GM13977 (cell line): ENCODE data around the gene NINJ2.

Experiments
- DNase-seq: peaks from one replicate; pipeline ENCODE4 v3.0.0; 2012; ENCODE audit warnings: low spot score
- in situ Hi-C: fragments of 300-500 bp; cut with MboI; formaldehyde crosslinking; loops from one replicate; pipeline ENCODE4 v1.12.0; 2022; ENCODE audit warnings: low sequenced_read_pairs, low pct_unique_long_range_greater_than_20kb, mixed read lengths, inconsistent platforms; ENCODE audit not compliant: unreplicated experiment
- TF ChIP-seq, protein P1 (sequence below): IDR thresholded peaks from 2 replicates; pipeline ENCODE4 v1.5.1; 2012; ENCODE audit warnings: mild to moderate bottlenecking, control low read depth; ENCODE audit not compliant: insufficient read depth; ENCODE audit errors: extremely low read depth, missing control alignments

The NINJ2 gene

DNA sequence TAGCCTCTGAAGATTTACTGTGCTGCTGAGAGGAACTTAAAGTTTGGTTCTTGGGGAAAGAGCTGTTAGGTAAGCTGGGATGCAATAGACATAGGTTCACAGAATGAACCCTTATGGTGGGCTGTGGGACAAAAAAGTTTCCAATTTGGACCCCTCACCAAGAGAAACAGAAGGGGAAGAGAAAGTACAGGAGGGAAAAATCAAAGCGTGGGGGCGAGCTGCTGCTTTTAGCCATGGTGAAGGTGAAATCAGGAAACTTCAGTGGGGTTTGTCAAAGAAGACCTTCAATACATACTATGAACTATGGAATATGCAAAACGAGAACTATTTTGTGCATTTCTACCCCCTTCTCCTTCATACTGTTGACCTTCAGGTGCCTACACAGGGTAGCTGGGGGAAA is 10.6 kb upstream of the NINJ2 start:
- in situ Hi-C loops: no loop called here
- DNase-seq: no peak
- TF ChIP-seq, protein P1, sequence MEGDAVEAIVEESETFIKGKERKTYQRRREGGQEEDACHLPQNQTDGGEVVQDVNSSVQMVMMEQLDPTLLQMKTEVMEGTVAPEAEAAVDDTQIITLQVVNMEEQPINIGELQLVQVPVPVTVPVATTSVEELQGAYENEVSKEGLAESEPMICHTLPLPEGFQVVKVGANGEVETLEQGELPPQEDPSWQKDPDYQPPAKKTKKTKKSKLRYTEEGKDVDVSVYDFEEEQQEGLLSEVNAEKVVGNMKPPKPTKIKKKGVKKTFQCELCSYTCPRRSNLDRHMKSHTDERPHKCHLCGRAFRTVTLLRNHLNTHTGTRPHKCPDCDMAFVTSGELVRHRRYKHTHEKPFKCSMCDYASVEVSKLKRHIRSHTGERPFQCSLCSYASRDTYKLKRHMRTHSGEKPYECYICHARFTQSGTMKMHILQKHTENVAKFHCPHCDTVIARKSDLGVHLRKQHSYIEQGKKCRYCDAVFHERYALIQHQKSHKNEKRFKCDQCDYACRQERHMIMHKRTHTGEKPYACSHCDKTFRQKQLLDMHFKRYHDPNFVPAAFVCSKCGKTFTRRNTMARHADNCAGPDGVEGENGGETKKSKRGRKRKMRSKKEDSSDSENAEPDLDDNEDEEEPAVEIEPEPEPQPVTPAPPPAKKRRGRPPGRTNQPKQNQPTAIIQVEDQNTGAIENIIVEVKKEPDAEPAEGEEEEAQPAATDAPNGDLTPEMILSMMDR: no peak

DNA sequence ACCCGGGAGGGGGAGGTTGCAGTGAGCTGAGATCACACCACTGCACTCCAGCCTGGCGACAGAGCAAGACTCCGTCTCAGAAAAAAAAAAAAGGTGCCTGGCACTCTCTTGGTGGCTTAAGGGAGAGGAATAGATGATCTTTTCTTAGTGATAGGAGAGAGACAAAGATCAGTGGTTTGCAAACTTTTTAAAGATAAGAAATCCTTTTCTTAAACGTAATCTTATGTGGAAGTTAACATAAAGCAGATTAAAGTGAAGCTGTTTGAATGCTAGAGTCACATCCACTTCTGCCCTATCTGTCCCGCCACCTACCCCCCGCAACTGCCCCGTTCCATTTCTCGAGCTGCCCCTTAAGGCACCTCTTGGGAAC is 6.3 kb upstream of the NINJ2 start:
- TF ChIP-seq, protein P1: no peak
- in situ Hi-C loops: no loop called here
- no peak for DNase-seq

DNA sequence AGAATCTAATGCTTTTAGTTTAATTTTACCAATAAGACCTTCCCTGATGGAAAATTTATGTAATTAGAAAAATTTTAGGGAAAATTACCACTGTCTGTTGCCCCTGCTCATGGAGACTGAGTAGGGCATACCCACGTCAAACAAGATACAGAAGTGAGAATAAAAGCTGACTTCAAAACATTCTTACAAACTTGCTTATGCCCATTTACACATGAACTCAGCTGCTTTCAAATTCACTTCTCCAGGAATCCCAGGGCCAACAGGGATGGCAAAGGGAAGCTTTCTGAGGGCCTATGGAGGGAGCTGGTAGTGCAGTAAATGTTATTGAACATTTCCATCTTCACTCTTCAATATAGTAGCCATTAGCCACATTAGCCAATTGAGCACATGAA is 4.8 kb upstream of the NINJ2 start:
- in situ Hi-C loops: no loop called here
- DNase-seq: no peak
- TF ChIP-seq, protein P1: no peak

DNA sequence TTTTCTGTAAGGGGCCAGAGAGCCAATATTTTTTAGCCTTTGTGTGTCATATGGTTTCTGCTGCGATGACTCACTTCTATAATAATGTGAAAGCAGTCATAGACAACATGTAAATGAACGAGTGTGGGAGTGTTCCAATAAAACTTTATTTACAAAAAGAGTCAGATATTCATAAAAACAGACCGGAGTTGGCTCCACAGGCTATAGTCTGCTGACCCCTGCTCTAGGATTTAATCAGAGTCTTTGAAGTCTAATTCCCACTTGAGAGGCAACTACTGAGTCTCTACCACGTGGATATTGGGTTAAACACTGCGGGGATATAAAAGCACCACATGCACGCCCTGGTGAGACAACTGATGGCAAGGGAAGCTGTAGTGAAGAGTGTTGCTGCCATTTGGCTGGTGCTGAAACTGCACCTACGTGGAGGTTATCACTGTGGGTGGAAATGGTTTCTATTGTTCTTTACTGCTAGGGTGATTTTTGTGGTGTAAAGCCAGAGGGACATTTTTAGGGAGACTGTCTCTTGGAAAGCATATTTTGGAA is 3.6 kb upstream of the NINJ2 start:
- in situ Hi-C loops: no loop called here
- TF ChIP-seq, protein P1: no peak
- no peak for DNase-seq

DNA sequence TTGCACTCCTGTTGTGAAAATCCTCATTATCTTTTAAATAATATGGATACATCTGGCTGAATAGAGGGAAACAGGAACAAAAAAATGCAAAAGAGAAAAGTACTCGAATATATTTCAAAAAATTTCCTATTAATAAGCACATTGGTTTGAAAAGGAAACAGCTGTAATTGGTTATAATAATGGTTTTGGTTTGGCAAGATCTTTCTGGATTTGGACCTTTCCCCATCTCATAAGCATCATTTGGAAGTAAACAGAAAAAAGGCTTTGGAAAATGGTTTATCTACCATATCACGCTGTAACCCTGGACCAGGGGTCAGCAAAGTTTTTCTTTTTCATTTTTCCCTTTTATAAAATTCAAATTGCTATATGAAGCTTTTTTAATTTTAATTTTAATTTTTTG is 2.8 kb upstream of the NINJ2 start:
- in situ Hi-C loops: no loop called here
- DNase-seq: no peak
- TF ChIP-seq, protein P1: no peak

DNA sequence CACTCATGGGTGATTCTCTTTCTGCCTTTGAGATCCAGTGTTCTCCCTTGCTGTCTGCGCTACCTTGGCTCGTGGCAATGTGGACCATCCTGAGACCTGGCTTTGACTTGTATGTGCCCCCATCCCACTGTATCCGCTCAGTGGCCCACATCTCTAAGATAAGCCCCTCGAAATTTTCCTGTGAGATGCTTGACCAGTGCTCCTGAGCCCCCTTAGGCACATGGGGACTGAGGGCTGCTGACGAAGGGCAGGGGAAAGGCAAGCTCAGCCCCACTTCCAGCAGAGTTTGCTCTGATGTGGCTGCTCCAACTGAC is 1.5 kb upstream of the NINJ2 start:
- TF ChIP-seq, protein P1: no peak
- no peak for DNase-seq

More for the DNA sequence above, 1.5 kb upstream of the NINJ2 start:
- in situ Hi-C loops: no loop called here
